ENCODE measurements around the gene RNF220. TPM values are rescaled to one million over a fixed set of nuclear protein-coding genes. Genes with fewer than 3 reads are reported as not detected.

The RNF220 gene
- 62.7 and 72.6 TPM in 2 replicates for total RNA-seq
- 64.1 and 66.6 TPM in 2 replicates for polyA plus RNA-seq
- polyA plus RNA-seq (2011; cell fraction: cytosol; rRNA removed): 66.6 and 67.8 TPM in 2 replicates
- 78.6 and 81.5 TPM in 2 replicates for polyA plus RNA-seq (2011; cell fraction: nucleus; rRNA removed)
- polyA plus RNA-seq (2012): 50.6 and 52.6 TPM in 2 replicates
- 39.6 and 40.4 TPM in 2 replicates for polyA minus RNA-seq
- polyA minus RNA-seq (2011; cell fraction: cytosol; rRNA and poly(A)+ RNA removed): 28.3 TPM
- polyA minus RNA-seq (2011; cell fraction: nucleus; rRNA and poly(A)+ RNA removed): 16.6 and 17.3 TPM in 2 replicates
- Bru-seq, nascent RNA: percentile 38 among the genes with signal in this experiment
- BruChase-seq, experiment 1, labeled RNA remaining after a 6-hour chase: percentile 41 among the genes with signal in this experiment
- percentile 42 among the genes with signal in this experiment for BruChase-seq, experiment 2, labeled RNA remaining after a 2-hour chase
- long read RNA-seq, partial matches to known transcripts: 29 of 88 reads
- long read RNA-seq, other reads (novel, unspliced or antisense): 55 of 88 reads

DNA sequence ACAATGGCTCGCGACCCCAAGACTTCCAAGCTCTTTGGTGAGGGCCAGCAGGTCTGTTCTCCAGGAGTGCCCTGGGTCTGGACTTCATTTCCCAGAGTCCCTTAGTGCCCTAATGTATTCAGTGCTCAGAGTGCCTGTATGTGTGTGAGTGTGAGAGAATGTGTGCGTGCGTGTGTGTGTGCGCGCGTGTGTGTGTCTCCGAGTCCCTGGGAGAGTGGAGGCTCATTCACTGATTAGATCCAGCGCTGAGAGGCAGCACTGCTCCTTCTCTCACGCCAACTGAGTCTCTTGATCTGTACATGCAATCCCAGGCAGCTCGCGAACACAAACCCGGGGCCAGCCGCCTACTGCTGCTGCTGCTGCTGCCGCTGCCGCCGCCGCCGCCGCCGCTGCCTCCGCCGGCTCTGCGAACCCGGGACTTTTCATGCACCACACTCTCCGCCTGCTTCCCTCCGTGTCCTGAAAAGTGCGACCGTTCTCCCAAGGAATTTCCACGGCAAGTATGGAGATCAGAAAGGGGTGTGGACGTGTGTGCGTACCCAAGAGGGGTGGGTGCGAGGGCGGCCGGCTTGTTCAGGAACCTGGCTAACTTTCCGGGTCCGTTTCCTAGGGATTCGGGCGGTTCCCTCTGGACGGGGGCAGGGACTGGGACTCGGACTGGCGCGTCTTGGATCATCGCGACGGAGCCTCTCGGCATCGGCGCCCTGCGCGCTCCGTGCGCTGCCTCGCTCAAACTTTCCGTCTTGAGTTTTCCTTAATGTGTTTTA, at the start of gene RNF220:
RNF220 (plus strand) TSS at position 225 of the 767 bp plus-strand sequence.
- POLR2A ChIA-PET: no interaction called here
- peak; percentile 74 for TF ChIP-seq EZH2 (IDR thresholded peaks at IDR 0.05; ENCODE audit: borderline replicate concordance, low read depth, low read length, severe bottlenecking)
- TF ChIP-seq, protein P1, sequence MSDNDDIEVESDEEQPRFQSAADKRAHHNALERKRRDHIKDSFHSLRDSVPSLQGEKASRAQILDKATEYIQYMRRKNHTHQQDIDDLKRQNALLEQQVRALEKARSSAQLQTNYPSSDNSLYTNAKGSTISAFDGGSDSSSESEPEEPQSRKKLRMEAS (IDR thresholded peaks at IDR 0.05; ENCODE audit: insufficient read depth, insufficient read length): no peak
- Histone ChIP-seq H3K79me2 (ENCODE audit: control insufficient read depth, insufficient read depth, low read length) (no peaks in the 10 kb centered on the region), H3K27ac (ENCODE audit: insufficient read depth, low read depth, low read length) (no peak within 1 kb of the TSS), H3K4me2 (ENCODE audit: insufficient read depth, low read length) (peak within 1 kb of the TSS; percentile 73), H3K9ac (replicated peaks; ENCODE audit: extremely low read depth, insufficient read depth, low read length) (no peak within 1 kb of the TSS), H4K20me1 (replicated peaks; ENCODE audit: control insufficient read depth, extremely low read depth, insufficient read depth, low read length) (no peaks in the 10 kb centered on the region), H3K27me3 (ENCODE audit: control insufficient read depth in 2 of 2, insufficient read depth in 2 of 2, low read length in 2 of 2) (peaks cover 44 to 56% of the 10 kb centered on the region in 2 experiments), H3K9me1 (replicated peaks; ENCODE audit: control insufficient read depth, extremely low read depth, insufficient read depth, low read length) (no peaks in the 10 kb centered on the region), H3K4me1 (ENCODE audit: control insufficient read depth, extremely low read depth, insufficient read depth, low read length) (peaks cover 25% of the 10 kb centered on the region), H3K9me3 (replicated peaks; ENCODE audit: control insufficient read depth, insufficient read depth, low read length) (no peaks in the 10 kb centered on the region), H3K4me3 (replicated peaks in 1 of 3; ENCODE audit: insufficient read depth in 1 of 3, low read depth in 1 of 3, low read length in 3 of 3) (peak within 1 kb of the TSS; percentile 33 to 52 (median 39)), H2AFZ (ENCODE audit: low read depth, low read length) (peak within 1 kb of the TSS; percentile 77), H3K36me3 (ENCODE audit: control insufficient read depth in 2 of 2, extremely low read depth in 1 of 2, insufficient read depth in 2 of 2, low read length in 2 of 2) (no peaks in the 10 kb centered on the region)
- dilution Hi-C loops (cut with MboI; ENCODE audit: extremely low pct_ligation_motif_present, low sequenced_read_pairs): no loop called here
- intact Hi-C loops (cut with micrococcal nuclease): loop anchor here (1.0 kb wide), 2 partner anchors 17 to 95 kb away; no protein-coding TSS in a partner anchor
- CTCF ChIA-PET: interaction anchor here (0.6 to 1.0 kb wide), 3 partner anchors 27 to 189 kb away, joined by 3 to 11 read pairs (median 3); no protein-coding TSS in a partner anchor
- DNase-seq (ENCODE audit: low read depth, low spot score): peak; percentile 75
- FAIRE-seq: peak; percentile 54
- BruUV-seq (replicated peaks): no TSS peak
